ENCODE measurements around the gene CCDC12. TPM values are rescaled to one million over a fixed set of nuclear protein-coding genes. Genes with fewer than 3 reads are reported as not detected.

CCDC12 gene
- total and polyA plus RNA-seq, 4 donors = 14.0 to 55.8 (median 42.8) TPM

DNA sequence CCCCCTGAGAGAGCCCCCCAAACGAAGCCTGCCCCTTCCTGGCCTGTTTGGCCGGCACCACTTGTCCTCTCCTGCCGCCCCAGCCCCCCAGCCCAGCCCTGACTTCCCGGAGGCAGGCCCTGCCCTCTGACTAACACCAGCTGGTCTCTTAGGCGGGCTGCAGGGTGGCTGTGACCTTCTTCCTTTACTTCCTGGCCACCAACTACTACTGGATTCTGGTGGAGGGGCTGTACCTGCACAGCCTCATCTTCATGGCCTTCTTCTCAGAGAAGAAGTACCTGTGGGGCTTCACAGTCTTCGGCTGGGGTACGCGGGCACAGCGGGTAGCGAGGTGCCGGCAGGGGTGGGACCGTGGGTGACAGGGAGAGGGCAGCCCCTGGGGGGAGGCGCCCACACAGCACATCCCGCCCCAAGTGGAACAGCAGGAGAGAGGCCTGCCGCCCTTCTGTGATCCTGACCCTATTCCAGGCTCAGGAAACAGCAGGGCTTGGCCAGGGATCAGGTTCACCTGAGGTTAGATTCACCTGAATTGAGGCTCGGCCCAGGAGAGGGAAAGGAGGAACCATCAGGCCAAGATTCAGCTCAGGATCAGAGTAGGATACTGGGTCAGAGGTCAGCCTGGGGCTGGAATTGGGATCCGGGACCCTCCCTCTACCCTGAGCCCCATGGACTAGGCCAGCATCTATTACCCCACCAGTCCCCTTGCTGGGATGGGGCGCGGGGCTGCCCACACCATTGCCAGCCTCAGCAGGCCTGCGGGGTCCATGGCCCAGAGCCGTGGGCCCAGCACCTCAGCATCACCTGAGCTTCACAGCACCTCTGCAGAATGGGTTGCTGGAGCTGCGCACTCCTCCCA is 77.2 kb downstream of the CCDC12 start:
- Histone ChIP-seq H3K9me3 (ENCODE audit: control insufficient read depth, insufficient read depth, low read length) (no peaks in the 10 kb centered on the region), H3K27ac (ENCODE audit: low read depth, low read length) (no peak overlapping the region), H3K4me3 (ENCODE audit: low read depth, low read length) (no peak overlapping the region), H3K27me3 (ENCODE audit: control insufficient read depth, insufficient read depth, low read length) (peaks cover 9% of the 10 kb centered on the region), H3K4me1 (ENCODE audit: control insufficient read depth, insufficient read depth, low read length) (peaks cover 20% of the 10 kb centered on the region), H3K36me3 (ENCODE audit: control insufficient read depth, insufficient read depth, low read length) (peaks cover 10% of the 10 kb centered on the region)
- WGBS (ENCODE audit: insufficient coverage) = 84% methylated on average over 22 of the region's 22 CpGs
- DNase-seq (ENCODE audit: low read depth in 4 of 6, low spot score in 6 of 6) = no peak

DNA sequence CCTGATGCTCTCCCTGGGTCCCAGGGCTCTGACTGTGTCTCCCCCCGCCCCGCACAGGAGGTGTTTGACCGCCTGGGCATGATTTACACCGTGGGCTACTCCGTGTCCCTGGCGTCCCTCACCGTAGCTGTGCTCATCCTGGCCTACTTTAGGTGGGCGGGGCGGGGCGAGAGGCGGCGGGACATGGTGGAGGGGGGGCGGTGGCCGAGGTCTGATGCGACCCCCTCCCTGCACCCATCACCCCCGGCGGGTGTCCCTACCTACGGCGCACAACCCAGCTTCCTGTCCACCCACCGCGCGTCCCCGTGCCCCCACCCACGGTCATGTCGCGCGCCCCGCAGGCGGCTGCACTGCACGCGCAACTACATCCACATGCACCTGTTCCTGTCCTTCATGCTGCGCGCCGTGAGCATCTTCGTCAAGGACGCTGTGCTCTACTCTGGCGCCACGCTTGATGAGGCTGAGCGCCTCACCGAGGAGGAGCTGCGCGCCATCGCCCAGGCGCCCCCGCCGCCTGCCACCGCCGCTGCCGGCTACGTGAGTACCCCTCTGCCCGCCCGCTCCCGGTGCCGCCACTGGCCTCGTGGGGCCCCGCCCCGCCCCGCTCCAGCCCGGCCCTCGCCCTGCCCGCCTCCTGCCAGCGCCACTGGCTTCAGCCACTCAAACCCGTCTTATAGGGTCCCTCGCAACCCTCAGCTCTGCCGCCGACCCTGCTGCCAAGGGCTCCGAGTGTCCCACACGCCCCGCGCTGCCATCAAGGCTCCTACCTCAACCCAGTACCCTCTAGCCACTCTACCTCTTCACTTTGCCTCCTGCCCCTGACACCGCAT is 78.0 kb downstream of the CCDC12 start:
- 10% methylated on average over 60 of the region's 71 CpGs for WGBS (ENCODE audit: insufficient coverage)
- no peak overlapping the region for H3K4me3 ChIP-seq (ENCODE audit: low read depth, low read length)
- peak in 1 of 6 donors; percentile 77 for DNase-seq (ENCODE audit: low read depth in 4 of 6, low spot score in 6 of 6)
- H3K4me1 ChIP-seq (ENCODE audit: control insufficient read depth, insufficient read depth, low read length) = peaks cover 21% of the 10 kb centered on the region
- no peak overlapping the region for H3K27ac ChIP-seq (ENCODE audit: low read depth, low read length)
- H3K9me3 ChIP-seq (ENCODE audit: control insufficient read depth, insufficient read depth, low read length) = no peaks in the 10 kb centered on the region
- H3K36me3 ChIP-seq (ENCODE audit: control insufficient read depth, insufficient read depth, low read length) = peaks cover 10% of the 10 kb centered on the region
- H3K27me3 ChIP-seq (ENCODE audit: control insufficient read depth, insufficient read depth, low read length) = peaks cover 9% of the 10 kb centered on the region

DNA sequence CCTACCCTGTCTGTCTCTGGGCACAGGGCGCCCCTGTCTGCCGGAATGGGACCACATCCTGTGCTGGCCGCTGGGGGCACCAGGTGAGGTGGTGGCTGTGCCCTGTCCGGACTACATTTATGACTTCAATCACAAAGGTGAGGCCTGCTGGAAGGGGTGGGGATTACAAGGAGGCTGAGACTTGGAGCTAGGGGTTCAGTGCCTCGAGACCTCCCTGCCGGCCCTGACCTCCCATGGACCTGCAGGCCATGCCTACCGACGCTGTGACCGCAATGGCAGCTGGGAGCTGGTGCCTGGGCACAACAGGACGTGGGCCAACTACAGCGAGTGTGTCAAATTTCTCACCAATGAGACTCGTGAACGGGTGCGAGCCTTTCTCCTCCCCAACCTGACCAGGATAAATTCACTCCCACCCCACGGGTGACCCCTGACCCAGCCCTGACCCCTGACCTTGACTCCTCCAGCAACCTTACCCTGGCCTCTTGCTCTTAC is 78.7 kb downstream of the CCDC12 start:
- DNase-seq (ENCODE audit: low read depth in 4 of 6, low spot score in 6 of 6) = no peak
- H3K4me3 ChIP-seq (ENCODE audit: low read depth, low read length) = no peak overlapping the region
- 51% methylated on average over 13 of the region's 15 CpGs for WGBS (ENCODE audit: insufficient coverage)
- H3K27ac ChIP-seq (ENCODE audit: low read depth, low read length) = no peak overlapping the region
- peaks cover 9% of the 10 kb centered on the region for H3K27me3 ChIP-seq (ENCODE audit: control insufficient read depth, insufficient read depth, low read length)
- no peaks in the 10 kb centered on the region for H3K9me3 ChIP-seq (ENCODE audit: control insufficient read depth, insufficient read depth, low read length)
- H3K36me3 ChIP-seq (ENCODE audit: control insufficient read depth, insufficient read depth, low read length) = peaks cover 7% of the 10 kb centered on the region
- peaks cover 28% of the 10 kb centered on the region for H3K4me1 ChIP-seq (ENCODE audit: control insufficient read depth, insufficient read depth, low read length)

DNA sequence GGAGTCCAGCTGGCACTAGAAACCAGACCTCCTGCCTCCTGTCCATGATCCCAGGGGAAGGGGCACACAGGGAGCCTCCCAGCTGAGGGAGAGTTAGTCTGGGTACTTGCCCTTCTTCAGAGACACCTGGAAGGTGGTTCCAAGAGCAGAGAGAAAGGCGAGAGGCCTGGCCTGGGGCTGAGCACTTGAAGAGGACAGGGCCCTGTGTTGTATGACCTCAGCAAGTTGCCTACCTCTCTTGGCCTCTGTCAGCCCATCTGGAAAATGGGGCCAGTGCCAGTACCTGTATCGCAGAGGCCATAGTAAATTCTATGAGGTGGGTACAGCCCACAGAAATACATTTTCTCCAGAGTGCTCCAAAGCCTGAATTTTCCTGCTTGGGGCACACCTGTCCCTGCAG is 79.5 kb downstream of the CCDC12 start:
- no peaks in the 10 kb centered on the region for H3K9me3 ChIP-seq (ENCODE audit: control insufficient read depth, insufficient read depth, low read length)
- no peak for DNase-seq (ENCODE audit: low read depth in 4 of 6, low spot score in 6 of 6)
- no peak overlapping the region for H3K27ac ChIP-seq (ENCODE audit: low read depth, low read length)
- no peak overlapping the region for H3K4me3 ChIP-seq (ENCODE audit: low read depth, low read length)
- peaks cover 7% of the 10 kb centered on the region for H3K36me3 ChIP-seq (ENCODE audit: control insufficient read depth, insufficient read depth, low read length)
- 100% methylated on average over 2 of the region's 2 CpGs for WGBS (ENCODE audit: insufficient coverage)
- H3K27me3 ChIP-seq (ENCODE audit: control insufficient read depth, insufficient read depth, low read length) = peaks cover 9% of the 10 kb centered on the region
- H3K4me1 ChIP-seq (ENCODE audit: control insufficient read depth, insufficient read depth, low read length) = peaks cover 36% of the 10 kb centered on the region

DNA sequence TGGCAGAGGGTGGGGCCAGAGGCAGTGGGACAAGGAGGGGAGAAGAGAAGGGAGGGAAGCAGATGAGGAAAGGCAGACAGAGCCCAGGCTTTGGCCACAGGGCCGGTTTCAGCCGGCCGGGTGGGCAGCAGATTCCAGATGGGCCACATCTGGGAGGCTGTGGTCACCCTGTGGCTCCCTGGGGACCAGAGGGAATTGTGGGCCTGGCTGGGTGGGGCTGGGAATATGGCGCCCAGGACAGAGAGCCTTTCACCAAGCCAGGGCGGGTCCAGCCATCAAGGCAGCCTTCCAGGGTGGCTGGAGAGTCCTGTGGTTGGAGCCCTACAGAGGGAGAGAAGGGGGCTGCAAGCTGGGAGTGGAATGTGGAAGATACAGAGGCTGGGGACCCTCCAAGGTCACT is 80.2 kb downstream of the CCDC12 start:
- WGBS (ENCODE audit: insufficient coverage) = 86% methylated on average over 5 of the region's 5 CpGs
- peaks cover 3% of the 10 kb centered on the region for H3K36me3 ChIP-seq (ENCODE audit: control insufficient read depth, insufficient read depth, low read length)
- no peak overlapping the region for H3K4me3 ChIP-seq (ENCODE audit: low read depth, low read length)
- H3K27ac ChIP-seq (ENCODE audit: low read depth, low read length) = no peak overlapping the region
- peaks cover 41% of the 10 kb centered on the region for H3K4me1 ChIP-seq (ENCODE audit: control insufficient read depth, insufficient read depth, low read length)
- no peaks in the 10 kb centered on the region for H3K9me3 ChIP-seq (ENCODE audit: control insufficient read depth, insufficient read depth, low read length)
- no peak for DNase-seq (ENCODE audit: low read depth in 4 of 6, low spot score in 6 of 6)
- H3K27me3 ChIP-seq (ENCODE audit: control insufficient read depth, insufficient read depth, low read length) = peaks cover 9% of the 10 kb centered on the region

DNA sequence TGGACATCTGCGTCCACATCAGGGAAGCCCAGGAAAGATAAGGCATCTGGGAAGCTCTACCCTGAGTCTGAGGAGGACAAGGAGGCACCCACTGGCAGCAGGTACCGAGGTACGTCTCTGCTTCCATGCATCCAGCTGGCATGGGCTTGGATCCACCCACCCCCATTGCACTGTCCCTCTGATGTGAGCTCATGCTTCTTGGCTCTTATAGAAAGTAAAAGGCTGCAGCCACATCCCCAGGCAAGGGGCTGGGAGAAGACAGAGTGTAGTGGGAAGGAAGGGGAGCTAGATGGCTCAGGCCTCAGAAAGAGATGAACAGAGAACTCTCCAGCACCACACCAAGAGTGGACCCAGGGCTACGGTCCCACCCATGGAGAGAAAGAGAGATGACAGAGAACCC is 80.8 kb downstream of the CCDC12 start:
- no peak overlapping the region for H3K27ac ChIP-seq (ENCODE audit: low read depth, low read length)
- H3K4me1 ChIP-seq (ENCODE audit: control insufficient read depth, insufficient read depth, low read length) = peaks cover 41% of the 10 kb centered on the region
- H3K36me3 ChIP-seq (ENCODE audit: control insufficient read depth, insufficient read depth, low read length) = peaks cover 2% of the 10 kb centered on the region
- no peaks in the 10 kb centered on the region for H3K9me3 ChIP-seq (ENCODE audit: control insufficient read depth, insufficient read depth, low read length)
- no peak for DNase-seq (ENCODE audit: low read depth in 4 of 6, low spot score in 6 of 6)
- H3K4me3 ChIP-seq (ENCODE audit: low read depth, low read length) = no peak overlapping the region
- peaks cover 9% of the 10 kb centered on the region for H3K27me3 ChIP-seq (ENCODE audit: control insufficient read depth, insufficient read depth, low read length)
- WGBS (ENCODE audit: insufficient coverage) = 87% methylated on average over 4 of the region's 4 CpGs

DNA sequence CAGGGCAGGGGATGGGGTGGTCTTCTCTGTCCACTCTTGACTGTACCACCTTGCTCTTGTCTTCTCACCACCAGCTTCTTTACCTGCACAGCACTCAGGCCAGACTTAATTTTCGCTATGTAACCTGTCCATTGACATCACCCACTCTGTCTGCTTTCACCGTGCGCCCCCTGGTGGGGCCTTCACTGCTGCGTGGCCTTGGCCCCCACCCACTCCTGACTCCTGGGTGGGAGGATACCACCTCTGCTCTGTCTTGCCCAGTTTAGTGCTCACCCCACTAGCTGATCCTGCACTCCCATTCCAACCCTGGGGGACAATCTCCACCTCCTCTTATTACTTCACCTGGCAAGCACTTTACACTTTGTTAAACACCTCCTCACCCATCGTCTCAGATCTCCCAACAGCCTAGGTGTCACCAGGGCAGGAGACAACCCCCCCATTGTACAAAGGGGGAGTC is 81.3 kb downstream of the CCDC12 start:
- peak in 2 of 6 donors; percentile 58 to 76 for DNase-seq (ENCODE audit: low read depth in 4 of 6, low spot score in 6 of 6)
- no peaks in the 10 kb centered on the region for H3K9me3 ChIP-seq (ENCODE audit: control insufficient read depth, insufficient read depth, low read length)

DNA sequence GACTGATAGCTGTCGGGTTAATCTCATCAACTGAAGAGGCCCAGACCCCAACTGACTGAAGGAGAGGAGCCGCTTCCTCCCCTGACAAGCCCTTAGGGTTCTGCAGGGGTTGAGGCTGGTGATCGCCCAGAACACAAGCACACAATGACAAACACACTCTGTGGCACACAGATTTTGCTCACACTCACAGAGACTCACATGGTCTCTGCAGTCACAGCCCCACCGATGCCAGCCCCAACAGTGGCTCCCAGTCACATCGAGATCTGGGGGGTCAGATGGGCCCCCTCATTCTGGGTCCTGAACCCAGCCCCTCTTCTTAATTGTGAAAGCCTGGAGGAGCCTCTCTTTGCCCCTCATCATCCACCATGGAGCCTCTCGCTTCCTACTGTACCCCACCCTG is 82.3 kb downstream of the CCDC12 start:
- peaks cover 9% of the 10 kb centered on the region for H3K27me3 ChIP-seq (ENCODE audit: control insufficient read depth, insufficient read depth, low read length)
- no peaks in the 10 kb centered on the region for H3K9me3 ChIP-seq (ENCODE audit: control insufficient read depth, insufficient read depth, low read length)
- 93% methylated on average over 6 of the region's 6 CpGs for WGBS (ENCODE audit: insufficient coverage)
- no peak for DNase-seq (ENCODE audit: low read depth in 4 of 6, low spot score in 6 of 6)
- H3K36me3 ChIP-seq (ENCODE audit: control insufficient read depth, insufficient read depth, low read length) = no peaks in the 10 kb centered on the region
- H3K4me3 ChIP-seq (ENCODE audit: low read depth, low read length) = no peak overlapping the region
- H3K4me1 ChIP-seq (ENCODE audit: control insufficient read depth, insufficient read depth, low read length) = peaks cover 41% of the 10 kb centered on the region
- H3K27ac ChIP-seq (ENCODE audit: low read depth, low read length) = no peak overlapping the region

More for the DNA sequence above, 81.3 kb downstream of the CCDC12 start:
- Histone ChIP-seq H3K36me3 (ENCODE audit: control insufficient read depth, insufficient read depth, low read length) (peaks cover 2% of the 10 kb centered on the region), H3K27me3 (ENCODE audit: control insufficient read depth, insufficient read depth, low read length) (peaks cover 9% of the 10 kb centered on the region), H3K4me1 (ENCODE audit: control insufficient read depth, insufficient read depth, low read length) (peaks cover 42% of the 10 kb centered on the region), H3K27ac (ENCODE audit: low read depth, low read length) (no peak overlapping the region), H3K4me3 (ENCODE audit: low read depth, low read length) (no peak overlapping the region)
- WGBS (ENCODE audit: insufficient coverage) = 31% methylated on average over 5 of the region's 5 CpGs

DNA sequence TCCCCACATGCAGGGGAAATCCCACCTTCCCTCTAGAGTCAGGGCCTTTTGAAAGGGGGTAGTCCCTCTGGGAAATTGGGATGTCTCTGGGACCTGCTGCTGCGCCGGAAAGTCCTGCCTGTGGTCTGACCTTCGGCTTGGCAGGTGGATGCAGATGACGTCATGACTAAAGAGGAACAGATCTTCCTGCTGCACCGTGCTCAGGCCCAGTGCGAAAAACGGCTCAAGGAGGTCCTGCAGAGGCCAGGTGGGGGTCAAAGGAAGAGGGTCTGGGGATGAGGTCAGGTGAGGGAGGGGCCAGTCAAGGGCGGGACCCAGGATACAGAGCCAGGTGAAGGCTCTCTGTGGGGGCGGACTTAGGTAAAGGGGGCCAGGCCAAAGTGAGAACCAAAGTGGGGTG is 82.8 kb downstream of the CCDC12 start:
- Histone ChIP-seq H3K27me3 (ENCODE audit: control insufficient read depth, insufficient read depth, low read length) (peaks cover 9% of the 10 kb centered on the region), H3K27ac (ENCODE audit: low read depth, low read length) (no peak overlapping the region)

More for the DNA sequence above, 82.8 kb downstream of the CCDC12 start:
- H3K9me3 ChIP-seq (ENCODE audit: control insufficient read depth, insufficient read depth, low read length) = no peaks in the 10 kb centered on the region
- no peak overlapping the region for H3K4me3 ChIP-seq (ENCODE audit: low read depth, low read length)
- no peak for DNase-seq (ENCODE audit: low read depth in 4 of 6, low spot score in 6 of 6)
- H3K4me1 ChIP-seq (ENCODE audit: control insufficient read depth, insufficient read depth, low read length) = peaks cover 39% of the 10 kb centered on the region
- WGBS (ENCODE audit: insufficient coverage) = 87% methylated on average over 9 of the region's 9 CpGs
- H3K36me3 ChIP-seq (ENCODE audit: control insufficient read depth, insufficient read depth, low read length) = no peaks in the 10 kb centered on the region
